HG03521 (cell line): ENCODE results near the gene MNX1.

Experiments
- ATAC-seq: cut with Tn5 transposase; IDR thresholded peaks from one replicate; pipeline ENCODE4 v1.9.1; 2021; ENCODE audit warnings: mild to moderate bottlenecking, moderate library complexity; ENCODE audit not compliant: unreplicated experiment

The MNX1 gene

GRCh38 chr7:157016352-157017041 lies 6.0 kb upstream of the MNX1 start:
- ATAC-seq: peak; percentile 49

- ATAC-seq: no peak
Measured at GRCh38 chr7:157016024-157016351, 5.5 kb upstream of the MNX1 start.

- no peak for ATAC-seq
Measured at GRCh38 chr7:157014635-157015555, 4.4 kb upstream of the MNX1 start.

- no peak for ATAC-seq
Measured at GRCh38 chr7:157013602-157014549, 3.4 kb upstream of the MNX1 start.

- no peak for ATAC-seq
Measured at GRCh38 chr7:157013101-157013500, 2.6 kb upstream of the MNX1 start.

GRCh38 chr7:157012113-157012547 lies 1.7 kb upstream of the MNX1 start:
- ATAC-seq: no peak

GRCh38 chr7:157011333-157012112 lies 1.1 kb upstream of the MNX1 start:
- ATAC-seq: no peak

GRCh38 chr7:157009778-157010587 lies 480 bp downstream of the MNX1 start:
- peak; percentile 32 for ATAC-seq

GRCh38 chr7:157009170-157009777 lies 1.2 kb downstream of the MNX1 start:
- no peak for ATAC-seq

GRCh38 chr7:157008206-157009169 lies 2.0 kb downstream of the MNX1 start:
- ATAC-seq: no peak

- no peak for ATAC-seq
Measured at GRCh38 chr7:157007470-157008066, 2.9 kb downstream of the MNX1 start.

- no peak for ATAC-seq
Measured at GRCh38 chr7:157006829-157007469, 3.5 kb downstream of the MNX1 start.

- ATAC-seq: no peak
Measured at GRCh38 chr7:157006205-157006747, 4.2 kb downstream of the MNX1 start.

- no peak for ATAC-seq
Measured at GRCh38 chr7:157005456-157006204, 4.8 kb downstream of the MNX1 start.

GRCh38 chr7:157004521-157005455 lies 5.7 kb downstream of the MNX1 start:
- no peak for ATAC-seq
